ENCODE results near the gene SLC7A10.

DNA sequence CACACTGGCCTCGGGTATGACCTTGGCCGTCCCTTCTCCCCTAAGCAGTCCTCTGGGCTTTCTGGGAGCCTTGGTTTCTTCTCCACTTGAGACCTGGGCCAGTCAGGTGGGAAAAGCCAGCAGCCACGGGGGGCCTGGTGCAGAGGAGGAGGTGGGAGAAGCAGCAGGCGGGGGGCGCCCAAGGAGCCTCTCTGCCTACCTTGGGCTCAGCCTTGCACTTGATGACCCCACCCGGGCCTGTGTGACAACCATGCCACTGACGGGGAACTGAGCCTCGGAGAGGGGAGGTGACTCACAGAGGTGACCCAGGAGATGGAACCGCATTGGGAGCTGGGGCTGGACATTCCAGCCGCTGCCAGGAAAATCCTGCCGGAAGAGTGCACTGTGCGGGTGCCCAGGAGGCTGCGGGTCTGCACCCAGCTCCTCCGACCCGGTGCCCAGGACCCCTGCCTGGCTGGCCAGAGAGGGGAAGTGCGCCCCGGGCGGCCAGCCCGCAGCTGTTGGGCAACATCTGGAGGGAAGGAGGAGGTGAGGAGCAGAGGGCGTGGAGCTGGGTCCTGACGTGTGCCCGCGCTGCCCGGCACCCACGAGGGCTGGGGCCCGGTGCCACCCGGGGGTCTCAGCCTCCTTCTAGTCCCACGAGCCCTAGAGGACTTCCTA, 23.4 kb upstream of the SLC7A10 start:
- TF ChIP-seq, protein P1, sequence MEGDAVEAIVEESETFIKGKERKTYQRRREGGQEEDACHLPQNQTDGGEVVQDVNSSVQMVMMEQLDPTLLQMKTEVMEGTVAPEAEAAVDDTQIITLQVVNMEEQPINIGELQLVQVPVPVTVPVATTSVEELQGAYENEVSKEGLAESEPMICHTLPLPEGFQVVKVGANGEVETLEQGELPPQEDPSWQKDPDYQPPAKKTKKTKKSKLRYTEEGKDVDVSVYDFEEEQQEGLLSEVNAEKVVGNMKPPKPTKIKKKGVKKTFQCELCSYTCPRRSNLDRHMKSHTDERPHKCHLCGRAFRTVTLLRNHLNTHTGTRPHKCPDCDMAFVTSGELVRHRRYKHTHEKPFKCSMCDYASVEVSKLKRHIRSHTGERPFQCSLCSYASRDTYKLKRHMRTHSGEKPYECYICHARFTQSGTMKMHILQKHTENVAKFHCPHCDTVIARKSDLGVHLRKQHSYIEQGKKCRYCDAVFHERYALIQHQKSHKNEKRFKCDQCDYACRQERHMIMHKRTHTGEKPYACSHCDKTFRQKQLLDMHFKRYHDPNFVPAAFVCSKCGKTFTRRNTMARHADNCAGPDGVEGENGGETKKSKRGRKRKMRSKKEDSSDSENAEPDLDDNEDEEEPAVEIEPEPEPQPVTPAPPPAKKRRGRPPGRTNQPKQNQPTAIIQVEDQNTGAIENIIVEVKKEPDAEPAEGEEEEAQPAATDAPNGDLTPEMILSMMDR (IDR thresholded peaks at IDR 0.05): no peak
- TF ChIP-seq POLR2AphosphoS5 (IDR thresholded peaks at IDR 0.05): no peak

Measured in esophagus muscularis mucosa (tissue), 3 donors.